Calu3 (cell line): ENCODE measurements around the gene FADS1. TPM values are rescaled to one million over a fixed set of nuclear protein-coding genes. Genes with fewer than 3 reads are reported as not detected.

Experiments used
- BruUV-seq: library from RNA; stranded (reverse); fragments of 400-500 nt; replicated peaks from 2 replicates; lab custom pipeline; 2021; lab: Mats Ljungman, UMichigan
- CTCF ChIA-PET: fragments of 300-600 bp; sonication (Branson Sonifier 250); formaldehyde crosslinking; loops from one replicate; lab custom pipeline; 2022; ENCODE audit warnings: antibody characterized with exemption; lab: Charles Lee
- DNase-seq: peaks from one replicate; pipeline ENCODE4 v3.0.0; 2022
- H3K27ac Mint-ChIP-seq: one replicate; pipeline ENCODE4 v1.8.0; 2022; ENCODE audit warnings: mixed read lengths; ENCODE audit not compliant: unreplicated experiment
- H3K27me3 Mint-ChIP-seq: one replicate; pipeline ENCODE4 v1.8.0; 2022; ENCODE audit warnings: mixed read lengths; ENCODE audit not compliant: unreplicated experiment
- H3K36me3 Mint-ChIP-seq: one replicate; pipeline ENCODE4 v1.8.0; 2022; ENCODE audit warnings: mild to moderate bottlenecking, moderate library complexity, mixed read lengths; ENCODE audit not compliant: insufficient read depth, unreplicated experiment
- H3K4me1 Mint-ChIP-seq: one replicate; pipeline ENCODE4 v1.8.0; 2022; ENCODE audit warnings: mild to moderate bottlenecking, low read depth, mixed read lengths; ENCODE audit not compliant: unreplicated experiment
- H3K4me3 Mint-ChIP-seq: one replicate; pipeline ENCODE4 v1.8.0; 2022; ENCODE audit warnings: mild to moderate bottlenecking, low read depth, moderate library complexity, mixed read lengths; ENCODE audit not compliant: unreplicated experiment
- H3K9me3 Mint-ChIP-seq: one replicate; pipeline ENCODE4 v1.8.0; 2022; ENCODE audit warnings: low read depth, mixed read lengths; ENCODE audit not compliant: unreplicated experiment
- CTCF ChIP-seq: fragments of 200-600 bp; IDR thresholded peaks from one replicate; pipeline ENCODE4 v1.8.0; 2022; ENCODE audit warnings: antibody characterized with exemption; ENCODE audit not compliant: unreplicated experiment
- intact Hi-C: fragments of 100-400 bp; cut with micrococcal nuclease; formaldehyde crosslinking; loops from one replicate; pipeline ENCODE4 v1.10.0; 2022; ENCODE audit not compliant: unreplicated experiment
- total RNA-seq: library from RNA; stranded (reverse); gene quantifications from 2 replicates; pipeline ENCODE4 v1.2.3, GENCODE V29; 2022

Gene FADS1
- total RNA-seq, 1 experiment from 2014 or later: 74.1 TPM

GRCh38 chr11:61863548-61864081 lies 46.8 kb upstream of the FADS1 start:
- Mint-ChIP-seq H3K4me3 (no peak overlapping the region), H3K36me3 (no peaks in the 10 kb centered on the region), H3K27me3 (no peaks in the 10 kb centered on the region), H3K9me3 (no peaks in the 10 kb centered on the region), H3K27ac (no peak overlapping the region), H3K4me1 (peaks cover 9% of the 10 kb centered on the region)
- no TSS peak for BruUV-seq
- CTCF ChIA-PET: no interaction called here
- no peak for DNase-seq
- intact Hi-C loops: no loop called here
- no peak for TF ChIP-seq CTCF

- TF ChIP-seq CTCF: no peak
- Mint-ChIP-seq H3K9me3 (no peaks in the 10 kb centered on the region), H3K4me3 (no peak overlapping the region), H3K27me3 (no peaks in the 10 kb centered on the region), H3K27ac (no peak overlapping the region), H3K4me1 (peaks cover 9% of the 10 kb centered on the region), H3K36me3 (no peaks in the 10 kb centered on the region)
- CTCF ChIA-PET: no interaction called here
- no peak for DNase-seq
- BruUV-seq: no TSS peak
- intact Hi-C loops: no loop called here
These were observed 46.1 kb upstream of the FADS1 start for GRCh38 chr11:61862714-61863547.

DNA sequence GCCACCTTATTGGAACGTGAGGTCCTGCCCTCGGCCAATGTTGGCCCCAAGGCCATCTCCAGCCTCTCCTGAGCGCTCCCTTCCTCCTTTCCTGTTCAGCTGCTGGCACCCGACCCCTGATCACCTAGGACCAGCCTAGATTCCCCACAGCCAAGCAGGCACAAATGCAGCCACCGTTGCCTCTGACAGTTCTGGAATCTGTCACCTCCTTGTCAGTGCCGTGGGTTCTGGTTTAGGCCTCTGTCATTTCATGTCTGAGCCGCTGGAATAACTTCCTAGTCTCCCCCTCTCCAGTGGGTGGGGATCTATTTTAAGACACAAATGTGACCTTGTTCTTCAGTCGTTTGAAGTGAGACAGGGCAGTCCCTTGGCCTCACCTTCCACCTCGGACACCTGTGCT lies 44.8 kb upstream of the FADS1 start:
- BruUV-seq: no TSS peak
- no peak overlapping the region for H3K4me3 Mint-ChIP-seq
- DNase-seq: no peak
- peaks cover 9% of the 10 kb centered on the region for H3K4me1 Mint-ChIP-seq
- no peaks in the 10 kb centered on the region for H3K27me3 Mint-ChIP-seq
- no peaks in the 10 kb centered on the region for H3K9me3 Mint-ChIP-seq
- intact Hi-C loops: no loop called here
- H3K27ac Mint-ChIP-seq: no peak overlapping the region
- CTCF ChIA-PET: no interaction called here
- TF ChIP-seq CTCF: no peak
- H3K36me3 Mint-ChIP-seq: no peaks in the 10 kb centered on the region

GRCh38 chr11:61860054-61860903 lies 43.5 kb upstream of the FADS1 start:
- Mint-ChIP-seq H3K27ac (no peak overlapping the region), H3K27me3 (no peaks in the 10 kb centered on the region), H3K9me3 (no peaks in the 10 kb centered on the region), H3K36me3 (no peaks in the 10 kb centered on the region), H3K4me1 (peaks cover 9% of the 10 kb centered on the region), H3K4me3 (no peak overlapping the region)
- CTCF ChIA-PET: no interaction called here
- BruUV-seq: no TSS peak
- intact Hi-C loops: no loop called here
- peak; percentile 22 for DNase-seq
- TF ChIP-seq CTCF: no peak
